WERI-Rb-1 (cell line): ENCODE measurements around the gene SLC1A6.

Experiments used
- DNase-seq: peaks from one replicate; pipeline ENCODE4 v3.0.0-alpha.2; 2020
- H3K27ac ChIP-seq: fragments of 250-450 bp; sonication (Bioruptor Pico); 2 replicates; pipeline ENCODE4 v1.5.1; 2020; ENCODE audit warnings: mild to moderate bottlenecking, moderate library complexity
- H3K27me3 ChIP-seq: fragments of 250-450 bp; sonication (Bioruptor Pico); 2 replicates; pipeline ENCODE4 v1.5.1; 2021; ENCODE audit warnings: mild to moderate bottlenecking, low read depth, moderate library complexity; ENCODE audit not compliant: insufficient read depth, severe bottlenecking
- H3K36me3 ChIP-seq: fragments of 250-450 bp; sonication (Bioruptor Pico); 2 replicates; pipeline ENCODE4 v1.5.1; 2020; ENCODE audit warnings: mild to moderate bottlenecking, moderate library complexity
- H3K4me3 ChIP-seq: 2 replicates; pipeline ENCODE4 v1.5.1; 2011; ENCODE audit warnings: low read depth, mild to moderate bottlenecking, control low read depth, low read length
- H3K9me3 ChIP-seq: fragments of 250-450 bp; sonication (Bioruptor Pico); 2 replicates; pipeline ENCODE4 v1.5.1; 2021; ENCODE audit warnings: mild to moderate bottlenecking, moderate library complexity; ENCODE audit not compliant: severe bottlenecking
- TF ChIP-seq, protein P1 (sequence below): IDR thresholded peaks from 2 replicates; pipeline ENCODE4 v1.5.1; 2011; ENCODE audit warnings: low read depth, mild to moderate bottlenecking, control low read depth, inconsistent platforms, low read length

SLC1A6 gene

DNA sequence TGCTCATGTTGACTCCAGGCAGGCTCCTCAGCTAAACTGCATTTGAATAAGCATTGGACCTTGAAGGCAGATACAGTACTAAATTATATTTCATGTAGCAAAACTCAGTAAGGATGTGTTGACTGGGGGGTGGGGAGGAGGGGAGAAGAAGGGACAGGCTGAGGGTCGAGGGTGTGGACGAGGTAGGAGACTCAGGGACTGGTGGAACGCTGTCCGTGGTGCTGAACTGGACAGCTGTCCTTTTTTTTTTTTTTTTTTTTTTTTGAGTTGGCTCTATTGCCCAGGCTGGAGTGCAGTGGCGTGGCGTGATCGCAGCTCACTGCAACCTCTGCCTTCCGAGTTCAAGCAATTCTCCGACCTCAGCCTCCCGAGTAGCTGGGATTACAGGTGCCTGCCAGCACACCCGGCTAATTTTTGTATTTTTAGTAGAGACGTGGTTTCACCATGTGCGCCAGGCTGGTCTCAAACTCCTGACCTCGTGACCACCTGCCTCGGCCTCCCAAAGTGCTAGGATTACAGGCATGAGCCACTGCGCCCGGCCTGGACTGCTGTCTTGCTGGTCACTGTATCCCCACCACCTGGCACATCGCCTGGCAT, 36.4 kb upstream of the SLC1A6 start:
- DNase-seq: no peak
- Histone ChIP-seq H3K4me3 (no peak overlapping the region), H3K27ac (no peak overlapping the region), H3K27me3 (peaks cover 79% of the 10 kb centered on the region), H3K9me3 (no peaks in the 10 kb centered on the region), H3K36me3 (no peaks in the 10 kb centered on the region)
- TF ChIP-seq, protein P1, sequence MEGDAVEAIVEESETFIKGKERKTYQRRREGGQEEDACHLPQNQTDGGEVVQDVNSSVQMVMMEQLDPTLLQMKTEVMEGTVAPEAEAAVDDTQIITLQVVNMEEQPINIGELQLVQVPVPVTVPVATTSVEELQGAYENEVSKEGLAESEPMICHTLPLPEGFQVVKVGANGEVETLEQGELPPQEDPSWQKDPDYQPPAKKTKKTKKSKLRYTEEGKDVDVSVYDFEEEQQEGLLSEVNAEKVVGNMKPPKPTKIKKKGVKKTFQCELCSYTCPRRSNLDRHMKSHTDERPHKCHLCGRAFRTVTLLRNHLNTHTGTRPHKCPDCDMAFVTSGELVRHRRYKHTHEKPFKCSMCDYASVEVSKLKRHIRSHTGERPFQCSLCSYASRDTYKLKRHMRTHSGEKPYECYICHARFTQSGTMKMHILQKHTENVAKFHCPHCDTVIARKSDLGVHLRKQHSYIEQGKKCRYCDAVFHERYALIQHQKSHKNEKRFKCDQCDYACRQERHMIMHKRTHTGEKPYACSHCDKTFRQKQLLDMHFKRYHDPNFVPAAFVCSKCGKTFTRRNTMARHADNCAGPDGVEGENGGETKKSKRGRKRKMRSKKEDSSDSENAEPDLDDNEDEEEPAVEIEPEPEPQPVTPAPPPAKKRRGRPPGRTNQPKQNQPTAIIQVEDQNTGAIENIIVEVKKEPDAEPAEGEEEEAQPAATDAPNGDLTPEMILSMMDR: no peak

DNA sequence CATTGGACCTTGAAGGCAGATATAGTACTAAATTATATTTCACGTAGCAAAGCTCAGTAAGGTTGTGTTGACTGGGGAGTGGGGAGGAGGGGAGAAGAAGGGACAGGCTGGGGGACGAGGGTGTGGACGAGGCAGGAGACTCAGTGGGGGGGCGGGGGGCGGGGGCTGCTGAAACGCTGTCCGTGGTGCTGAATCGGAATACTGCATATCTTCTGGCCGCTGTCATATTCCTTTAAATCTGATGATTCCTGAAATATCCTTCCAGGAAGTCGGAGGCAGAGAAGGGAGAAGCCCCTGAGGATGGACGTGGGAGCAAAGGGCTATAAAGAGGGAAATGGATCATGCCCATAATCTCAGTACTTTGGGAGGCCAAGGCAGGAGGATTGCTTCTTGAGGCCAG, 34.9 kb upstream of the SLC1A6 start:
- TF ChIP-seq, protein P1: no peak

DNA sequence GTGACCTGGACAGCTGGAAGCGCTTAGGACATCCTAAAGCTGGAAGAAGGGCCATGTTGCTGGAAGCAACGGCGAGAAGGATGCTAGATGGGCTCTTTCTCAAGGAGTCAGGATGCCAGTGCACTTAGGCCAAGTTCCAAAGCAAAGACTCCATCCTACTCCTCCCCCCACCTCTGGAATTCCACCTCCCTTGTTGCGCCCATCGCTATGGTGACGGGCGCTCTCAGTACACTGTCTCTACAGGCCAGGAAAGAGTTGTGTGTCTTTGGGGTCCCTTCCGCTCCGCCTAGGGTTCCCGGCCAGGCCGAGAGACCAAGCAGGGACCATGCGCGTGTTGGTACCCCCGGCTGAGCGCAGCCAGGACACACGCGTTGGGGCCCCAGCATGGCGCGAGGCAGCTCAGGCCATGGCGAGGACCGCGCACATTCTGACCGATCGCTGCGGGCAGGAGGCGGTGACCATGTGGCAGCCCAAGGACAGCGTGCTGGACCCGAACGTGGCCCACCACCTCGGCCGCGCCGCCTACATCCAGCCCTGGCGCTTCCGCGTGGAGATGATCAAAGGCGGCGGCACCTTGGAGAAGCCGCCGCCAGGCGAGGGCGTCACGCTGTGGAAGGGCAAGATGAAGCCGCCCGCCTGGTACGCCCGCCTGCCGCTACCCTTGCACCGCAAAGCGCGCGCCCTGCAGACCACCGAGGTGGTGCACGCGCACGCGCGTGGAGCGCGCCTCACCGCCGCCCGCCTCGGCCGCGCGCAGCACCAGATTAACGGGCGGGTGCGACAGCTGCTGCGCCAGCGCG, 31.0 kb upstream of the SLC1A6 start:
- TF ChIP-seq, protein P1: no peak
- Histone ChIP-seq H3K36me3 (no peaks in the 10 kb centered on the region), H3K27ac (no peak overlapping the region), H3K4me3 (no peak overlapping the region), H3K9me3 (no peaks in the 10 kb centered on the region), H3K27me3 (peaks cover 72% of the 10 kb centered on the region)
- DNase-seq: no peak

More for the DNA sequence above, 34.9 kb upstream of the SLC1A6 start:
- no peak for DNase-seq
- H3K36me3 ChIP-seq: no peaks in the 10 kb centered on the region
- H3K4me3 ChIP-seq: no peak overlapping the region
- no peak overlapping the region for H3K27ac ChIP-seq
- H3K27me3 ChIP-seq: peaks cover 75% of the 10 kb centered on the region
- H3K9me3 ChIP-seq: no peaks in the 10 kb centered on the region

DNA sequence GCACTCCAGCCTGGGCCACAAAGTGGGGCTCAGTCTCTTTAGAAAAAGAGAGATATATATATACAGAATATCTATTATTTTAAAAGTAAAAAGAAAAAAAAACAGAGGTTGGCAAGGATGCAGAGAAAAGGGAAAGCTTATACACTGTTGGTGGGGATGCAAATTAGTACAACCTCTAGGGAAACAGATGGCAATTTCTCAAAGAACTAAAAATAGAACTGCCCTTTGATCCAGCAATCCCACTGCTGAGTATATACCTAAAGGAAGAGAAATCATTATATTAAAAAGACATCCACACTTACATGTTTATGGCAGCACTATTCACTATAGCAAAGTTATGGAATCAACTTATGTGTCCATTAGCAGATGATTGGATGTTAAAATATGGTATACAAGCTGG, 28.6 kb upstream of the SLC1A6 start:
- Histone ChIP-seq H3K27me3 (peaks cover 63% of the 10 kb centered on the region), H3K36me3 (no peaks in the 10 kb centered on the region), H3K9me3 (no peaks in the 10 kb centered on the region), H3K4me3 (no peak overlapping the region), H3K27ac (no peak overlapping the region)
- TF ChIP-seq, protein P1: no peak
- no peak for DNase-seq

DNA sequence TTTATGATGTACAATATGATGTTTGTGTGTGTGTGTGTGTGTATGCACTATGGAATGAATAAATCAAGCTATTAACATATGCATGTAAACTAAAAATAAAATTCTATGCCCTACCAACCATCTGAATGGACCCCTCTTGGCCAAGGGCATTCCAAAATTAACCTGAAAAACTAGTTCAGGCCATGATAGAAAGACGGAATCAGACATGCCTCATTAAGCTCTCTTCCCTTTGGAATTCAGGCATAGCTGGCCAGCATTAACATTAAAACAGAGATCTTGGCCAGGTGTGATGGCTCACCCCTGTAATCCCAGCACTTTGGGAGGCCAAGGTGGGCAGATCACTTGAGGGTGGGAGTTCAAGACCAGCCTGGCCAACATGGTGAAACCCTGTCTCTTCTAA, 18.3 kb upstream of the SLC1A6 start:
- Histone ChIP-seq H3K9me3 (no peaks in the 10 kb centered on the region), H3K27me3 (peaks cover 74% of the 10 kb centered on the region), H3K27ac (no peak overlapping the region), H3K4me3 (no peak overlapping the region), H3K36me3 (no peaks in the 10 kb centered on the region)
- TF ChIP-seq, protein P1: no peak
- DNase-seq: no peak
